ENCODE measurements around the gene KLHL29. TPM values are rescaled to one million over a fixed set of nuclear protein-coding genes. Genes with fewer than 3 reads are reported as not detected.

Gene KLHL29
- polyA plus RNA-seq (2012; rRNA removed): 4.2 and 4.6 TPM in 2 replicates
- 2.9 and 3.8 TPM in 2 replicates for polyA plus RNA-seq (2012; cell fraction: cytosol; rRNA removed)
- 17.7 and 21.5 TPM in 2 replicates for polyA plus RNA-seq (2012; cell fraction: nucleus; rRNA removed)

- CTCF ChIA-PET: interaction anchor here (0.6 to 1.9 kb wide), 5 partner anchors 12 to 76 kb away, joined by 3 to 8 read pairs (median 3); no protein-coding TSS in a partner anchor
Measured at GRCh38 chr2:23384551-23385343, at the start of gene KLHL29. KLHL29 (plus strand) TSS chr2:23385179; CDS start chr2:23562197, 177,018 bp downstream.

DNA sequence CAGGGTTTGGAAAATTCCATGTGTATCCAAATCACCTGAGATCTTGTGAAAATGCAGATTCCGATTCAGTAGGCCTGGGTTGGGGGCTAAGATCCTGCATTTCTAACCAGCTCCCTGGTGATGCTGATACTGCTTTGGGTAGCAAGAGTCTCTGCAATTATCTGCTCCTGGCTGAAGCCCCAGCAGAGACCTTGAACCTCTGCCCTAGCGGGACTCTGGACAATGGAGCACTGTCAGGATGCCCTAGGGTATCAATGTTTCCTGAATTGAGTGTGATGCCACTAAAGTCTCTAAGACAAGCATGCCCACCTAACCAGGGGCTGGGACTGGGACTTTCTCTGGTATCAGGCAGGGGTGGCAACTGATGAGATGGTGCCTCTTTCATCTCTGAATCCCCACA lies 49.4 kb upstream of the KLHL29 start:
- 29% methylated on average over 2 of the region's 2 CpGs for whole genome bisulfite sequencing (ENCODE audit: low lambda C conversion rate)

More at GRCh38 chr2:23384551-23385343, at the start of gene KLHL29:
- H4K20me1 ChIP-seq (ENCODE audit: insufficient read depth): peaks cover 7% of the 10 kb centered on the region; the same call in 1 of the 2 replicates
- 69% methylated on average over 7 of the region's 91 CpGs for WGBS (ENCODE audit: low lambda C conversion rate)
- H3K9me3 ChIP-seq: no peaks in the 10 kb centered on the region
- peak within 1 kb of the TSS; percentile 85 for H2AFZ ChIP-seq (ENCODE audit: low read depth)
- H3K9me2 ChIP-seq: no peaks in the 10 kb centered on the region
- 0 out of 2 replicates have a peak, but pooled peaks cover 8% of the 10 kb centered on the region for H3K79me2 ChIP-seq (ENCODE audit: insufficient read depth)
- H3K27me3 ChIP-seq (ENCODE audit: insufficient read depth): no peaks in the 10 kb centered on the region
- H3K4me3 ChIP-seq (ENCODE audit: low read depth in 2 of 2, low read length in 1 of 2): peak within 1 kb of the TSS; percentile 86 to 88
- H3K36me3 ChIP-seq (replicated peaks in 1 of 2; ENCODE audit: control insufficient read depth in 1 of 2, insufficient read depth in 2 of 2, low read length in 1 of 2): no peaks in the 10 kb centered on the region
- no peaks in the 10 kb centered on the region for H3F3A ChIP-seq (replicated peaks; ENCODE audit: insufficient read depth)
- POLR2A ChIA-PET: interaction anchor here (0.9 kb wide), 1 partner anchor 376 kb away, joined by 3 read pairs; no protein-coding TSS in a partner anchor
- no peak for TF ChIP-seq RCOR1 (IDR thresholded peaks at IDR 0.05; ENCODE audit: low read length)
- no peak for TF ChIP-seq GABPA (IDR thresholded peaks at IDR 0.05; ENCODE audit: low read depth)
- TF ChIP-seq NFIC (IDR thresholded peaks at IDR 0.05; ENCODE audit: borderline replicate concordance): 0 out of 2 replicates have a peak, but pooled peaks have one; percentile 51
- no peak for TF ChIP-seq ELF1 (IDR thresholded peaks at IDR 0.05)
- TF ChIP-seq MXI1 (IDR thresholded peaks at IDR 0.05; ENCODE audit: low read depth, low read length): no peak
- TF ChIP-seq MEF2A (IDR thresholded peaks at IDR 0.05; ENCODE audit: borderline replicate concordance, low read depth): no peak
- 0 out of 2 replicates have a peak, but pooled peaks have one; percentile 42 for TF ChIP-seq TAF1 (IDR thresholded peaks at IDR 0.05; ENCODE audit: borderline replicate concordance, low read depth, low read length)
- TF ChIP-seq RFX5 (IDR thresholded peaks at IDR 0.05; ENCODE audit: low read length): no peak
- TF ChIP-seq POLR2AphosphoS5 (IDR thresholded peaks at IDR 0.05; ENCODE audit: low read depth, low read length): peak; percentile 46; the same call in 1 of the 2 replicates
- peak; percentile 47; the same call in 1 of the 2 replicates for TF ChIP-seq MAX (IDR thresholded peaks at IDR 0.05; ENCODE audit: low read depth)
- TF ChIP-seq TEAD4 (IDR thresholded peaks at IDR 0.05; ENCODE audit: borderline replicate concordance, insufficient read depth): no peak
- peak; percentile 99 for DNase-seq
- peak within 1 kb of the TSS; percentile 99 for H3K4me2 ChIP-seq
- H3K9ac ChIP-seq: peak within 1 kb of the TSS; percentile 63
- peaks cover 14 to 26% of the 10 kb centered on the region in 2 experiments; a peak in 3 of 4 replicates for H3K4me1 ChIP-seq (ENCODE audit: control insufficient read depth in 1 of 2, insufficient read depth in 2 of 2, low read depth in 1 of 2, low read length in 1 of 2)
- H3K27ac ChIP-seq (ENCODE audit: low read depth in 2 of 2, low read length in 1 of 2): peak within 1 kb of the TSS; percentile 23 to 58; a peak in 1 of 4 replicates

More for the DNA sequence above, 49.4 kb upstream of the KLHL29 start:
- Histone ChIP-seq H3K9ac (no peak overlapping the region), H3K27ac (ENCODE audit: low read depth in 2 of 2, low read length in 1 of 2) (no peak overlapping the region), H3K9me3 (no peaks in the 10 kb centered on the region), H3K4me1 (ENCODE audit: control insufficient read depth in 1 of 2, insufficient read depth in 2 of 2, low read depth in 1 of 2, low read length in 1 of 2) (peaks cover 0 to 1% of the 10 kb centered on the region in 2 experiments; a peak in 1 of 4 replicates), H3K9me2 (no peaks in the 10 kb centered on the region), H4K20me1 (ENCODE audit: insufficient read depth) (no peaks in the 10 kb centered on the region), H3K27me3 (ENCODE audit: insufficient read depth) (peaks cover 10% of the 10 kb centered on the region; the same call in 1 of the 2 replicates), H3K4me3 (ENCODE audit: low read depth in 2 of 2, low read length in 1 of 2) (no peak overlapping the region), H3K79me2 (ENCODE audit: insufficient read depth) (no peaks in the 10 kb centered on the region), H3K36me3 (replicated peaks in 1 of 2; ENCODE audit: control insufficient read depth in 1 of 2, insufficient read depth in 2 of 2, low read length in 1 of 2) (no peaks in the 10 kb centered on the region), H2AFZ (ENCODE audit: low read depth) (no peak overlapping the region), H3F3A (replicated peaks; ENCODE audit: insufficient read depth) (no peaks in the 10 kb centered on the region), H3K4me2 (no peak overlapping the region)
- DNase-seq: no peak
- no peak for TF ChIP-seq TEAD4 (IDR thresholded peaks at IDR 0.05; ENCODE audit: borderline replicate concordance, insufficient read depth)
- TF ChIP-seq, protein P1, sequence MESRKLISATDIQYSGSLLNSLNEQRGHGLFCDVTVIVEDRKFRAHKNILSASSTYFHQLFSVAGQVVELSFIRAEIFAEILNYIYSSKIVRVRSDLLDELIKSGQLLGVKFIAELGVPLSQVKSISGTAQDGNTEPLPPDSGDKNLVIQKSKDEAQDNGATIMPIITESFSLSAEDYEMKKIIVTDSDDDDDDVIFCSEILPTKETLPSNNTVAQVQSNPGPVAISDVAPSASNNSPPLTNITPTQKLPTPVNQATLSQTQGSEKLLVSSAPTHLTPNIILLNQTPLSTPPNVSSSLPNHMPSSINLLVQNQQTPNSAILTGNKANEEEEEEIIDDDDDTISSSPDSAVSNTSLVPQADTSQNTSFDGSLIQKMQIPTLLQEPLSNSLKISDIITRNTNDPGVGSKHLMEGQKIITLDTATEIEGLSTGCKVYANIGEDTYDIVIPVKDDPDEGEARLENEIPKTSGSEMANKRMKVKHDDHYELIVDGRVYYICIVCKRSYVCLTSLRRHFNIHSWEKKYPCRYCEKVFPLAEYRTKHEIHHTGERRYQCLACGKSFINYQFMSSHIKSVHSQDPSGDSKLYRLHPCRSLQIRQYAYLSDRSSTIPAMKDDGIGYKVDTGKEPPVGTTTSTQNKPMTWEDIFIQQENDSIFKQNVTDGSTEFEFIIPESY (IDR thresholded peaks at IDR 0.05; ENCODE audit: borderline replicate concordance, low read depth): no peak
- TF ChIP-seq NRF1 (IDR thresholded peaks at IDR 0.05; ENCODE audit: low read depth, low read length): no peak
- TF ChIP-seq FOSL2 (IDR thresholded peaks at IDR 0.05; ENCODE audit: borderline replicate concordance, low read depth): no peak
- no peak for TF ChIP-seq MXI1 (IDR thresholded peaks at IDR 0.05; ENCODE audit: low read depth, low read length)
- no peak for TF ChIP-seq IRF3 (IDR thresholded peaks at IDR 0.05; ENCODE audit: low read depth, low read length)
- no peak for TF ChIP-seq MEF2A (IDR thresholded peaks at IDR 0.05; ENCODE audit: borderline replicate concordance, low read depth)
- TF ChIP-seq PBX3 (IDR thresholded peaks at IDR 0.05): no peak
- TF ChIP-seq RAD21 (IDR thresholded peaks at IDR 0.05; ENCODE audit: low read length): no peak
- ChIA-PET CTCF (interaction anchor here (1.0 kb wide), 1 partner anchor 9 kb away, joined by 3 read pairs; no protein-coding TSS in a partner anchor), POLR2A (no interaction called here)

Data from SK-N-SH (cell line).